Measurements from ENCODE around the gene SDC4. TPM values are rescaled to one million over a fixed set of nuclear protein-coding genes. Genes with fewer than 3 reads are reported as not detected.

The SDC4 gene
- total RNA-seq, 4 donors from 2014 or later, result 41.2 to 72.5 (median 63.4) TPM

DNA sequence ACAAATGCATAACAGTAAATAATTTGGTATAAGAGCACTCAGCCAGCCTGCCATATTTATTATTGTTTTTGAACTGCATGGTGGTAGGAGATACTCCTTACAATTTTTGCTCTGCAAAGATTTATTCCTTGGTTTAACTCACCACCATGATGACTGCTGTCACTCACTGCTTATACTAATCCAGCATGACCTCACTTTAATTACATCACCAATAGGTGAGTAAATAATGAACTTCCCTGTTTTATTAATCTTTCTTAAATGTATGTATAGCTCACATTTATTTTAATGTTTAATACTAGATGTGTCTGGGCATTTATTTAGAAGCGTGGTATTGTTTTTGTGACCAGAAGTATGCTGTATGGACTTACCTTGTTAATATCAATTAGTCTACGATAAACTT lies 42.7 kb upstream of the SDC4 start:
- peaks cover 0 to 12% (median 0%) of the 10 kb centered on the region in 3 donors for H3K36me3 ChIP-seq
- H3K4me3 ChIP-seq, result no peak overlapping the region
- no peaks in the 10 kb centered on the region for H3K27me3 ChIP-seq
- no peaks in the 10 kb centered on the region for H3K4me1 ChIP-seq
- DNase-seq (ENCODE audit: low spot score in 2 of 2), result no peak
- WGBS, 2 donors, result 94 to 98% methylated on average over 2 of the region's 2 CpGs
- TF ChIP-seq EP300 (IDR thresholded peaks at IDR 0.05), result no peak
- no peak overlapping the region for H3K27ac ChIP-seq
- H3K9me3 ChIP-seq, result peaks cover 0 to 6% (median 0%) of the 10 kb centered on the region in 4 donors

DNA sequence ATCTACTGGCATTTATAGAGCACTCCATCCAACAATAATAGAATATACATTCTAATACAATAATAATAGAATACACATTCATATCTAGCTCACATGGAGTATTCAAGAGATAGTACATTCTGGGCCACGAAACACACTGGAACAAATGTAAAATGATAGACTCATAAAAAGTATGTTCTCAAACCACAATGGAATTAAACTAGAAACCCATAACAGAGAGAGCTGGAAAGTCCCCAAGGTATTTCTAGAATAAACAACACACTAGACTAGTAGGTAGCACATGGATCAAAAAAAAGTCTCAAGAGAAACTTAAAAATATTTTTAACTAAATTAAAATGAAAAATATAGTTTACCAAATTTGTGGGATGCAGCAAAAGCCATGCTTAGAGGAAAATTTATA lies 39.0 kb upstream of the SDC4 start:
- peaks cover 0 to 4% (median 0%) of the 10 kb centered on the region in 3 donors for H3K36me3 ChIP-seq
- peaks cover 0 to 6% (median 0%) of the 10 kb centered on the region in 4 donors for H3K9me3 ChIP-seq
- TF ChIP-seq CTCF (IDR thresholded peaks at IDR 0.05) (no peak), EP300 (IDR thresholded peaks at IDR 0.05) (no peak), POLR2A (IDR thresholded peaks at IDR 0.05) (no peak)
- no peak overlapping the region for H3K27ac ChIP-seq
- H3K27me3 ChIP-seq, result no peaks in the 10 kb centered on the region
- DNase-seq (ENCODE audit: low spot score in 2 of 2), result no peak
- 90 to 96% methylated on average over 1 of the region's 1 CpG for WGBS, 2 donors
- no peak overlapping the region for H3K4me3 ChIP-seq
- no peaks in the 10 kb centered on the region for H3K4me1 ChIP-seq

DNA sequence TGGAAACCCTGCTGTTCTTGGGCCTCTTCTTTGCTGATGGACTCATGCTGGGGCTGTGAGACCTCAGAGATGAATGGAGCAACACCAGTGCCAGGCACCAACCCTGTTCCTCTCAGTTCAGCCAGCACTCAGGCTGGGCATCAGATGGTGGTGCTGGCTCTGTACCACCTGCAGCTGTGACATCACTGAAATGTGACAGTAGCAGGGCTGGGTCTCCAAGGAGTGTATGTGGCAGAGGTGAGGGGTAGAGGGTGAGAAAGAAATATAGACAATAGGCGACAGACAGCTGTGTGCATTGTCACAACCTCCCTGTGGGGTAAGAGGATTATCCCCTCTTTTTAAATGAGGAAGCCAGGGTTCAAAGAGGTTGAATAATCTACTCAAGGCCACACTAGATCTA lies 30.0 kb upstream of the SDC4 start, which contains the start of gene TP53TG5:
Gene TP53TG5 (minus strand): TSS at position 135 of the 400 bp plus-strand sequence. CDS start 89 bp downstream, at position 46.
- WGBS, 2 donors, result 85 to 94% methylated on average over 1 of the region's 1 CpG
- TF ChIP-seq POLR2A (IDR thresholded peaks at IDR 0.05) (no peak), EP300 (IDR thresholded peaks at IDR 0.05) (no peak), CTCF (IDR thresholded peaks at IDR 0.05) (no peak)
- DNase-seq (ENCODE audit: low spot score in 2 of 2), result no peak
- peaks cover 0 to 10% (median 6%) of the 10 kb centered on the region in 4 donors for H3K4me1 ChIP-seq
- H3K36me3 ChIP-seq, result peaks cover 0 to 14% (median 0%) of the 10 kb centered on the region in 3 donors
- no peaks in the 10 kb centered on the region for H3K9me3 ChIP-seq
- H3K27me3 ChIP-seq, result no peaks in the 10 kb centered on the region
- H3K27ac ChIP-seq, result no peak within 1 kb of the TSS
- no peak within 1 kb of the TSS for H3K4me3 ChIP-seq

GRCh38 chr20:45377269-45377668 lies 29.0 kb upstream of the SDC4 start:
- Histone ChIP-seq H3K9me3 (no peaks in the 10 kb centered on the region), H3K27ac (no peak overlapping the region), H3K4me1 (peaks cover 0 to 19% (median 12%) of the 10 kb centered on the region in 4 donors), H3K4me3 (no peak overlapping the region), H3K36me3 (peaks cover 0 to 14% (median 0%) of the 10 kb centered on the region in 3 donors), H3K27me3 (no peaks in the 10 kb centered on the region)
- DNase-seq (ENCODE audit: low spot score in 2 of 2), result no peak
- WGBS, 2 donors, result 78% methylated on average over 11 of the region's 11 CpGs
- TF ChIP-seq EP300 (IDR thresholded peaks at IDR 0.05) (no peak), POLR2A (IDR thresholded peaks at IDR 0.05) (no peak), CTCF (IDR thresholded peaks at IDR 0.05) (no peak)

GRCh38 chr20:45374966-45375365 lies 26.7 kb upstream of the SDC4 start:
- Histone ChIP-seq H3K4me3 (no peak overlapping the region), H3K27me3 (no peaks in the 10 kb centered on the region), H3K27ac (no peak overlapping the region), H3K4me1 (peaks cover 0 to 20% (median 12%) of the 10 kb centered on the region in 4 donors), H3K36me3 (peaks cover 0 to 20% (median 0%) of the 10 kb centered on the region in 3 donors), H3K9me3 (no peaks in the 10 kb centered on the region)
- WGBS, 2 donors, result 87 to 88% methylated on average over 13 of the region's 14 CpGs
- TF ChIP-seq EP300 (IDR thresholded peaks at IDR 0.05), result no peak
- TF ChIP-seq POLR2A (IDR thresholded peaks at IDR 0.05), result no peak
- no peak for TF ChIP-seq CTCF (IDR thresholded peaks at IDR 0.05)
- DNase-seq (ENCODE audit: low spot score in 2 of 2), result no peak
